GM12873 (cell line): ENCODE data around the gene EMX1.

ENCODE experiments used
- TF ChIP-seq, protein P1 (sequence below): IDR thresholded peaks from 2 replicates; pipeline ENCODE4 v1.5.1; 2012; ENCODE audit warnings: low read depth, mild to moderate bottlenecking, moderate library complexity, low read length, control low read depth; ENCODE audit not compliant: insufficient read depth; ENCODE audit errors: missing control alignments

Gene EMX1

DNA sequence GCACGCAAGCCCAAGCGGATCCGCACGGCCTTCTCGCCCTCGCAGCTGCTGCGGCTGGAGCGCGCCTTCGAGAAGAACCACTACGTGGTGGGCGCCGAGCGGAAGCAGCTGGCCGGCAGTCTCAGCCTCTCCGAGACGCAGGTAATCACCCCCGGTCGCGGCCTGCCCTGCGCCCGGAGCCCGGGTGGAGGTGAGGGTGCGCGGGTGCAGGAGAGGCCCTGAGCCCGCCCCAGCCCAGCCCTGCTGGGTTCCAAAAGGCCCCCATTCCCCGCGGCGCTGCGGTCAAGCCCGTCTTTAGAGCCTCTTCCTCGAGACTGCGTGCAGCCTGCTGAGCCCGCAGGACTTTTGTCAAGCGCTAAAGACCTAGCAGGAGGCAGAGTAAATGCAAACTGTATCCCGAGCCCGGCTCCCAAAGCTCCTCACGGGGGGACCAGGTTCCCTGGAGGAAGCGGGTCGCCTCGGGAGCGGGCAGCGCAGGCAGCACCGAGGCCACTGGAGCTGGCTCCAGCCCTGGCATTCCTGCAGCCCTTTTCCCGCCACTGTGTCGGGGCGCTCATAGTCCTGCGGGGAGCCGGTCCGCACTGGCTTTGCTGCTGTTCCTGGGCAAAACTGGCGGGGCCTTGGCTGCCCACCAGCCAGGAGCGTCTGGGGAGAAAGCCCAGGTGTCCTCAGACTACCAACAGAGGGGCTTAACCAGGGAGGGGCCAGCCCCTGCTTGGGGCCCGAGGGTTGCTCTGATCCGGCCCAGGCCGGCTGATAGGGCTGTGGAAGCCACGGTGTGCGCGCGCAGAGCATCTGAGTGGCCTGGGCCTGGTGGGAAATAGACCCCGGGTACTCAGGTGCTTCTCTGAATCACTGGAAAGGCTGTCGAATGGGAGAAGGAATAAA, 7.3 kb downstream of the EMX1 start:
- TF ChIP-seq, protein P1, sequence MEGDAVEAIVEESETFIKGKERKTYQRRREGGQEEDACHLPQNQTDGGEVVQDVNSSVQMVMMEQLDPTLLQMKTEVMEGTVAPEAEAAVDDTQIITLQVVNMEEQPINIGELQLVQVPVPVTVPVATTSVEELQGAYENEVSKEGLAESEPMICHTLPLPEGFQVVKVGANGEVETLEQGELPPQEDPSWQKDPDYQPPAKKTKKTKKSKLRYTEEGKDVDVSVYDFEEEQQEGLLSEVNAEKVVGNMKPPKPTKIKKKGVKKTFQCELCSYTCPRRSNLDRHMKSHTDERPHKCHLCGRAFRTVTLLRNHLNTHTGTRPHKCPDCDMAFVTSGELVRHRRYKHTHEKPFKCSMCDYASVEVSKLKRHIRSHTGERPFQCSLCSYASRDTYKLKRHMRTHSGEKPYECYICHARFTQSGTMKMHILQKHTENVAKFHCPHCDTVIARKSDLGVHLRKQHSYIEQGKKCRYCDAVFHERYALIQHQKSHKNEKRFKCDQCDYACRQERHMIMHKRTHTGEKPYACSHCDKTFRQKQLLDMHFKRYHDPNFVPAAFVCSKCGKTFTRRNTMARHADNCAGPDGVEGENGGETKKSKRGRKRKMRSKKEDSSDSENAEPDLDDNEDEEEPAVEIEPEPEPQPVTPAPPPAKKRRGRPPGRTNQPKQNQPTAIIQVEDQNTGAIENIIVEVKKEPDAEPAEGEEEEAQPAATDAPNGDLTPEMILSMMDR, result no peak

DNA sequence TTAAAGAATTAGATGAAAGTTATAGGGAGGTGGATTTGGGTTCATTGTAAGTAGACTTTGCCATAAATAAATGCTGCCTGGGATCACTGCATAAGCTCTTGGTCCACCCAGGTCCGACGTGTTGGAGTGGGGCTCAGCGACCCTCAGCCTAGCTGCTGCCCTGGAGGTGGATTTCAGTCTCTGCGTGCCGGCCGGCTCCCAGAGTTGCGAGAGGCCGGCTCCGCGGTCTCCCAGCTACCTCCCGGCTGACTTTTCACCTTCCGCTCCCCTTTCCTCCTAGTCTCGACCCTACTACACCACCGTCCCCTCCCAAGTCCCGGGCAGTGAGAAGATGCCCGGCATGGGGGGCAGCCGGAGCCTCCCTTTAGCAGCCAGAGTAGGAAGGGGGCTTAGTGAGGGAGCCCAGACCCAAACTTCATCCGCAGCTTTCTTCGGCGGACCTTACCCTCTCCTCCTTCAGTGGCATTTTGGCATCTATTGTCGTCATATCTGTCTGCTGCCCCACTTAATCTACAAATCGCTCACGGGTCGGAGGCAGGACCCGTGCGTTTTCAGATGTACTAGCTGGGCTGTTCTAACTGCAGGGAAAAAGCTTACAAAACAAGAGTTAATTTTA, 8.1 kb downstream of the EMX1 start:
- TF ChIP-seq, protein P1, result no peak

DNA sequence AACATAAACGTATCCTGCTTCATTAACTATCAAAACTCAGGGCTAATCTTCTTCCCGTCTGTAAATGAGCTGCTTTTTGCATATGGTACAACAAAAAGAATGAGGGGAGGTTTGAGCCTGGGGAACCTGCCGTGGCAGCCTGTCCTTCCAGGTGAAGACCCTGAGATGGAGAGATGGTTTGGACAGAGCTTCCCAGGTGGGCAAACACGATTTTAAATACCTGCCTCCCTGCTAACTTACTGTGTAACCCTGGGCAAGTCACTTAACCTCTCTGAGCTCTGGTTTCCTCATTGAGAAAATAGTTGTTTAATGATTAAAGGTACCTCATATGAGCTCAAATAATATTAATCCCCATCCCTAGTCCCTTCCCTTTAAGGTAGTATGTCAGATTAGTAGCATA, 9.0 kb downstream of the EMX1 start:
- TF ChIP-seq, protein P1, result no peak

DNA sequence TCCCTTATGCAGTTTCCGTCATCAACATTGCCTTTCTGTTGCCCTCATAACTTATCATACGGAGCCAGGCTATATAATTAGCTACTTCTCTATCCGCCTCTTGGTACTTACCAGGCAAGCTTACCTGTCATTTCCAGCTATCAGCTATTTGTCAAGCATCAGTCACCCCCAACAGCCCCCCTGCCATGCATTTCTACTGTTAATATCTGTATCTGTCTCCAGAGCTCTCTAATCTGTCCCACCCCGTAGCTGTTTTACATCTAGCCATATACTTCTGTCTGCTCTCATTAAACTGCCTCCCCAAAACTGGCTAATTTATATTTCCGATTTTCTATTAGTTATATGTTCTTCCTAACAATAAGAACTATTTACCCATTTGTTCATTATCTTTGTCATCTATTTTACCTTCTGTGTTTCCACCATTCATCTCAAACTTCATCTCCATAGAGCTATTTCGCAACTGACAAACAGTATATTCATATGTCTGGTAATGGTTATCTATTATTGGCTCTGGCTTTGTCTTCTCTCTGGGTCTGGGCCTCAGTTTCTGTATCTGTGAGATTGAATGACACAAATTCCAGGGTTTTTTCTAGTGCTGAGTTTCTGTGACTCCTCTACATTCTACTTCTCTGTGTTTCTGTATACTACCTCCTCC, 9.6 kb downstream of the EMX1 start:
- TF ChIP-seq, protein P1, result no peak

DNA sequence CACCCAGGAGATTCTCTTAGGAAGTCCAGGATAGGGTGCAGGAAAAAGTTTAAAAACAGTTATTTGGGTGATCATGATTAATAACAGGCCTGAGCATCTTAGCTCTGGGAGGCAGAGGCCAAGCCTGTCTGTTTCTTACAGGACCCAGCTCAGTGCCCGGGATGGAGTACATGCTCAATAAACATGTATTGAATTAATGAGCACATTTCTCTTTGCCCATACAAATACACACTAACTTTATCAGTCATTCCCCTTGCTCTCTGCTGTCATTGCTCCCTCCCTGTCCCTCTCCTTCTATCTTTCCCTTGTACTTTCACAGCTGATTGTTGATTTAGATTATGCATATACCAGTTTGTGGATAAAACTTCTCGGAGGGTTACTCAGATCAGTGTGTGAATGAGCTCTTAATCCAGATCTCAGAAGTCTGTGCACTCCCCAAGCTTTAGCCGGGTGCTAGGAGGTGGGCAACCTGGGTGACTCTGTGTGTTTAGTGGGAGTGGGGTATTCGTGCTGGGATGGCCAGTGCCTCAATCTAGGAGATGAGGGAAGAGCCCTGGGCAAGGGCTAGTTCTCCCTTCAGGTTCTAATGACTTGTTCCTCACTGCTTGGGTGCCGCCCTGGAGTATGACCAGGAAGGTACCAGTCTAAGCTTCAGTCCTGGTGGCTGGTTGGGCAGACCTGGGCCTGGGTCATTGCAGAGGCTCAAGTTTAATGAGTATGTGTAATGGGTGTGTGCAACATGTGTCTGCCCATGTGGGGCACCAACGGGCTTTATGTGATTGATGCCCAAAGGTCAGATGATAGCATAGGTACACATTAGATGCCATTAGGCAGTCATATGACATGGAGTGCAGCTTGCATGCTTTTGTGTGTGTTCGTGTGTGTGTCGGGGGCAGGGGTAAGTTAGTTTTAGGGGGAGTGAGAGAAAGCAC, 10.6 kb downstream of the EMX1 start:
- TF ChIP-seq, protein P1, result no peak

DNA sequence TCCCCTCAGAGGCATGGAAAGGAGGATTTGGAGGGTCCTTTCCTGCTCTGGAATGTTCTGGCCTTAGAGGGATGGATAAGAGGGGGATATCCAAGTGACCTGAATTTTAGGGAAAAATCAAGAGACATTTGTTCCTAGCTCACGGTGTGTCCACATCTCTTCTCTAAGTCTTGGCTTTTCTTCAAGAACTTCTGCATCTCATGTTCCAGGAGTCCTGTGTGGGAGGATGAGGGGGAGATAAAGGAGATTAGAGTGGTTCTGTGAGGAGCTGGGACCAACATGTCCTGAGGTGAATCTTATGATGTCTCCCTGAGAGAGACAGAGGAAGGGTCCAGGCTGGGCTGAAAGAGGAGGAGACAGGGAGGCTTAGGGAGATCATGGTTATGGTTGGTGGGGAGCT, 11.7 kb downstream of the EMX1 start:
- TF ChIP-seq, protein P1, result no peak
